SK-N-MC (cell line): ENCODE data around the gene ZNF775.

Experiments
- EZH2 ChIP-seq: fragments of 200-600 bp; sonication (generic); IDR thresholded peaks from one replicate; pipeline ENCODE4 v1.6.1; 2017; ENCODE audit warnings: antibody characterized with exemption
- POLR2AphosphoS5 ChIP-seq: IDR thresholded peaks from 2 replicates; pipeline ENCODE4 v1.6.1; 2012; ENCODE audit warnings: mild to moderate bottlenecking, low read depth, low read length, borderline replicate concordance

DNA sequence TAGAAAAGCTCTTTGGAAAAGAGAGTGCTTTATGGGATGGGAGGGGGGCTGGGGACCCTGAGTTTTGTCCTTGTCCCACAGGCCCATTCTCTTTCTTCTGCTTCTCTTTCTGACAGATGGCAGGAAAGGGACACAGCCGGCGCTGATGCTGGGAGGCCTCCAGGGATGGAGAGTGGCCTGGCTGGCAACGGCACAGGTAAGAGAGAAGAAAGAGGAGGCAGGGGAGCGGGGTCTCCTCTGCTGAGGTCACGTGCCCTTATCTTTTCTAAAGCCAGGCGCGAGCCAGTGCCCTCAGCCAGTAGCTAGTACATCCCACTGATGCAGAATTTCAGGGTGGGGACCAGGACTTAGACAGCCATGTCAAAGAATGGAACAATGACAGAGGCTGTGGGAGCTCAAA lies 9.2 kb downstream of the ZNF775 start:
- TF ChIP-seq POLR2AphosphoS5 (no peak), EZH2 (no peak)
